ENCODE measurements around the gene C10orf120.

GRCh38 chr10:122744257-122744656 is 44.6 kb upstream of the C10orf120 start:
- TF ChIP-seq CTCF (conservative IDR thresholded peaks at IDR 0.05 in 1 of 2, IDR thresholded peaks at IDR 0.05 in 1 of 2; ENCODE audit: low read depth in 1 of 2, low read length in 2 of 2): no peak
- TF ChIP-seq EZH2 (IDR thresholded peaks at IDR 0.05; ENCODE audit: low read length, missing control alignments): no peak

Measured in fibroblast of lung (primary cell).